Heart left ventricle (tissue), 13 donors: ENCODE results near the gene NBAS.

Experiments
- POLR2A ChIP-seq, 2 donors: fragments of 450-650 bp; IDR thresholded peaks; one replicate each; pipeline ENCODE4 v1.6.1; 2017; ENCODE audit warnings: antibody characterized with exemption in 2 of 2, mild to moderate bottlenecking in 2 of 2, moderate library complexity in 2 of 2
- TF ChIP-seq, protein P1 (sequence below), 12 donors: fragments of 200-600 bp; sonication (generic) in 4 of 12; IDR thresholded peaks; one replicate each; pipeline versions ENCODE4 v1.5.0 to v1.8.0; 2018 to 2022; ENCODE audit warnings: antibody characterized with exemption in 12 of 12, mild to moderate bottlenecking in 5 of 12
- donor health status: ischemic (EF 13 %, LVEDD 7.1; RV severe dilation, severe dysfunction).
- donor health status: DM: no; HTN: yes; CAD: no.
- donor health status: DM: no; HTN: no; CAD: no.
- donor health status: ischemic (EF 25% LVEDD 6.9; RV normal size, moderate dysfunction).
- donor health status: ischemic (EF 25% LVEDD 5.7; RV mildly dilated, moderate dysfunction).
- donor health status: ischemic (EF 35%, LVEDD 5.7; RV mildly dilated, moderate dysfunction).
- donor health status: nonischemic (EF 11% LVEDD 7.7; RV severe dilation, severe dysfunction).
- donor health status: DM: yes; HTN: yes; CAD: no.
- donor health status: PGD.
- donor health status: ischemic (EF 29% LVEDD 5.4; RV normal size, mild dysfunction).
- donor health status: nonischemic (EF 23%, LVEDD 6.1; RV moderate dilation, normal function).

DNA sequence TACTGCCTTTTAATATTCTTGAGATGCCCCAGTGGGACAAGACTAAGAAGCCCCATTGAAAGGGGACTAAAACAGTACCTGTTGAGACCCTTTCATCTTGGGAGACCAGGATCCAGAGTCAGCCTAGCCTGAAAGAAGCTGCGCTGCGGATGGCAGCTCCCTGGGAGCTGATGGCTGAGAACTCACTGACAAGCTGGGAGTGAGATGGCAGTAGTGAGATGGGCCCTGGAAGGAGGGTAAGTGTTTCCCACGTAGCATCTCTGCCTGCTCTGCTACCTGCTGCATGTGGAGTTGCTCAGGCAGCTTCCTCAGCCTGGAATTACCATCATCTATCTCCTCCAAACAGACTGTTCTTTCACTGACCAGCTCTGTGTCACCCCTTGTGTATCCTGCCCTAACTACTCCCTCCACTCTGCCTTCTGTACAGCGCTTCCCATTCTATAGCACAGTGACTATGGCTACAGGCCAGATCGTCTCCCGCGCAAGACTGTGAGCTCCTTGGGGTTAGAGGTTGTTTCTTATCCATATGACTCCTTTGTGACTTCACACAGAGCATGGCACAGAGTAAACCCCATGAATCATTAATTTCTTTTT lies 330.4 kb downstream of the NBAS start:
- TF ChIP-seq, protein P1, sequence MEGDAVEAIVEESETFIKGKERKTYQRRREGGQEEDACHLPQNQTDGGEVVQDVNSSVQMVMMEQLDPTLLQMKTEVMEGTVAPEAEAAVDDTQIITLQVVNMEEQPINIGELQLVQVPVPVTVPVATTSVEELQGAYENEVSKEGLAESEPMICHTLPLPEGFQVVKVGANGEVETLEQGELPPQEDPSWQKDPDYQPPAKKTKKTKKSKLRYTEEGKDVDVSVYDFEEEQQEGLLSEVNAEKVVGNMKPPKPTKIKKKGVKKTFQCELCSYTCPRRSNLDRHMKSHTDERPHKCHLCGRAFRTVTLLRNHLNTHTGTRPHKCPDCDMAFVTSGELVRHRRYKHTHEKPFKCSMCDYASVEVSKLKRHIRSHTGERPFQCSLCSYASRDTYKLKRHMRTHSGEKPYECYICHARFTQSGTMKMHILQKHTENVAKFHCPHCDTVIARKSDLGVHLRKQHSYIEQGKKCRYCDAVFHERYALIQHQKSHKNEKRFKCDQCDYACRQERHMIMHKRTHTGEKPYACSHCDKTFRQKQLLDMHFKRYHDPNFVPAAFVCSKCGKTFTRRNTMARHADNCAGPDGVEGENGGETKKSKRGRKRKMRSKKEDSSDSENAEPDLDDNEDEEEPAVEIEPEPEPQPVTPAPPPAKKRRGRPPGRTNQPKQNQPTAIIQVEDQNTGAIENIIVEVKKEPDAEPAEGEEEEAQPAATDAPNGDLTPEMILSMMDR (IDR thresholded peaks at IDR 0.05): no peak
- no peak for TF ChIP-seq POLR2A (IDR thresholded peaks at IDR 0.05)
